ENCODE results near the gene SNAPC1.

The SNAPC1 gene

GRCh38 chr14:61730756-61731373 lies 31.4 kb upstream of the SNAPC1 start:
- Histone ChIP-seq H4K20me1 (ENCODE audit: low read depth, low read length) (no peaks in the 10 kb centered on the region), H3K9me2 (replicated peaks; ENCODE audit: insufficient read depth, low read length) (no peaks in the 10 kb centered on the region), H3K27ac (ENCODE audit: low read depth, low read length) (peak overlapping the region; percentile 25), H3K9ac (ENCODE audit: low read length) (no peak overlapping the region), H3K9me3 (ENCODE audit: insufficient read depth, low read length) (no peaks in the 10 kb centered on the region), H3K79me2 (ENCODE audit: insufficient read depth, low read length) (peaks cover 6% of the 10 kb centered on the region; the same call in 1 of the 2 replicates), H2AFZ (ENCODE audit: low read depth, low read length, severe bottlenecking) (no peak overlapping the region), H3K27me3 (ENCODE audit: low read length) (no peaks in the 10 kb centered on the region), H3K36me3 (ENCODE audit: low read length) (peaks cover 54% of the 10 kb centered on the region), H3K4me3 (ENCODE audit: insufficient read depth, low read length, poor library complexity, severe bottlenecking) (no peak overlapping the region), H3F3A (ENCODE audit: insufficient read depth) (peaks cover 29% of the 10 kb centered on the region; the same call in 1 of the 2 replicates), H3K4me2 (ENCODE audit: low read depth, low read length, poor library complexity, severe bottlenecking) (no peak overlapping the region)
- no peak for TF ChIP-seq EZH2phosphoT487 (conservative IDR thresholded peaks at IDR 0.05; ENCODE audit: low read length)
- peak; percentile 56 for TF ChIP-seq CTCF (IDR thresholded peaks at IDR 0.05; ENCODE audit: insufficient read depth, low read length, poor library complexity, severe bottlenecking)

- Histone ChIP-seq H3K79me2 (ENCODE audit: insufficient read depth, low read length) (peaks cover 6% of the 10 kb centered on the region; the same call in 1 of the 2 replicates), H3K4me2 (ENCODE audit: low read depth, low read length, poor library complexity, severe bottlenecking) (no peak overlapping the region), H2AFZ (ENCODE audit: low read depth, low read length, severe bottlenecking) (no peak overlapping the region), H3K9me3 (ENCODE audit: insufficient read depth, low read length) (no peaks in the 10 kb centered on the region), H3K4me3 (ENCODE audit: insufficient read depth, low read length, poor library complexity, severe bottlenecking) (no peak overlapping the region), H3K27ac (ENCODE audit: low read depth, low read length) (no peak overlapping the region), H3K9me2 (replicated peaks; ENCODE audit: insufficient read depth, low read length) (no peaks in the 10 kb centered on the region), H4K20me1 (ENCODE audit: low read depth, low read length) (no peaks in the 10 kb centered on the region), H3F3A (ENCODE audit: insufficient read depth) (peaks cover 26% of the 10 kb centered on the region; the same call in 1 of the 2 replicates), H3K27me3 (ENCODE audit: low read length) (no peaks in the 10 kb centered on the region), H3K9ac (ENCODE audit: low read length) (no peak overlapping the region), H3K36me3 (ENCODE audit: low read length) (peaks cover 58% of the 10 kb centered on the region)
- no peak for TF ChIP-seq CTCF (IDR thresholded peaks at IDR 0.05; ENCODE audit: insufficient read depth, low read length, poor library complexity, severe bottlenecking)
- no peak for TF ChIP-seq EZH2phosphoT487 (conservative IDR thresholded peaks at IDR 0.05; ENCODE audit: low read length)
Observed at GRCh38 chr14:61733972-61734371, 28.2 kb upstream of the SNAPC1 start.

GRCh38 chr14:61736751-61737150 lies 25.5 kb upstream of the SNAPC1 start:
- Histone ChIP-seq H3K27ac (ENCODE audit: low read depth, low read length) (peak overlapping the region; percentile 17; the same call in 1 of the 2 replicates), H3K9ac (ENCODE audit: low read length) (no peak overlapping the region), H3K9me2 (replicated peaks; ENCODE audit: insufficient read depth, low read length) (no peaks in the 10 kb centered on the region), H3K79me2 (ENCODE audit: insufficient read depth, low read length) (peaks cover 13% of the 10 kb centered on the region; the same call in 1 of the 2 replicates), H3K27me3 (ENCODE audit: low read length) (no peaks in the 10 kb centered on the region), H3K36me3 (ENCODE audit: low read length) (peaks cover 72% of the 10 kb centered on the region), H4K20me1 (ENCODE audit: low read depth, low read length) (no peaks in the 10 kb centered on the region), H2AFZ (ENCODE audit: low read depth, low read length, severe bottlenecking) (no peak overlapping the region), H3K9me3 (ENCODE audit: insufficient read depth, low read length) (no peaks in the 10 kb centered on the region), H3F3A (ENCODE audit: insufficient read depth) (peaks cover 17% of the 10 kb centered on the region), H3K4me2 (ENCODE audit: low read depth, low read length, poor library complexity, severe bottlenecking) (no peak overlapping the region), H3K4me3 (ENCODE audit: insufficient read depth, low read length, poor library complexity, severe bottlenecking) (no peak overlapping the region)
- TF ChIP-seq EZH2phosphoT487 (conservative IDR thresholded peaks at IDR 0.05; ENCODE audit: low read length) (no peak), CTCF (IDR thresholded peaks at IDR 0.05; ENCODE audit: insufficient read depth, low read length, poor library complexity, severe bottlenecking) (no peak)
